Mesendoderm (in vitro differentiated cells): ENCODE data around the gene RASA2.

ENCODE experiments used
- DNase-seq: peaks from one replicate; pipeline ENCODE4 v3.0.0; 2013
- H2AK5ac ChIP-seq: 2 replicates; pipeline ENCODE4 v1.6.1; 2013; ENCODE audit warnings: low read length, inconsistent platforms
- H2BK120ac ChIP-seq: 2 replicates; pipeline ENCODE4 v1.6.1; 2013; ENCODE audit warnings: low read depth, mild to moderate bottlenecking, low read length, moderate library complexity, mixed read lengths
- H2BK15ac ChIP-seq: replicated peaks from 2 replicates; pipeline ENCODE4 v1.6.1; 2013; ENCODE audit warnings: low read depth, mild to moderate bottlenecking, moderate library complexity
- H2BK5ac ChIP-seq: 2 replicates; pipeline ENCODE4 v1.6.1; 2013; ENCODE audit warnings: low read length, inconsistent platforms
- H3K18ac ChIP-seq: 2 replicates; pipeline ENCODE4 v1.6.1; 2013; ENCODE audit warnings: mild to moderate bottlenecking, low read length, mixed read lengths
- H3K23ac ChIP-seq: one replicate; pipeline ENCODE4 v1.6.1; 2013; ENCODE audit warnings: low read length
- H3K27ac ChIP-seq: 2 replicates; pipeline ENCODE4 v1.5.1; 2013; ENCODE audit warnings: low read depth, mild to moderate bottlenecking, inconsistent platforms, low read length, moderate library complexity
- H3K27me3 ChIP-seq: 2 replicates; pipeline ENCODE4 v1.6.1; 2013; ENCODE audit warnings: low read length, control low read depth, mild to moderate bottlenecking, inconsistent platforms; ENCODE audit not compliant: insufficient read depth, poor library complexity
- H3K36me3 ChIP-seq: 2 replicates; pipeline ENCODE4 v1.6.1; 2013; ENCODE audit warnings: low read length, inconsistent platforms; ENCODE audit not compliant: control insufficient read depth, insufficient read depth
- H3K4ac ChIP-seq: one replicate; pipeline ENCODE4 v1.6.1; 2013; ENCODE audit warnings: low read depth, mild to moderate bottlenecking, low read length, moderate library complexity
- H3K4me1 ChIP-seq: 2 replicates; pipeline ENCODE4 v1.6.1; 2013; ENCODE audit warnings: low read depth, low read length, inconsistent platforms; ENCODE audit not compliant: control insufficient read depth
- H3K4me2 ChIP-seq: 2 replicates; pipeline ENCODE4 v1.6.1; 2013; ENCODE audit warnings: low read length
- H3K4me3 ChIP-seq: 2 replicates; pipeline ENCODE4 v1.5.1; 2013; ENCODE audit warnings: mild to moderate bottlenecking, low read length
- H3K56ac ChIP-seq: one replicate; pipeline ENCODE4 v1.6.1; 2013; ENCODE audit warnings: low read length
- H3K79me1 ChIP-seq: 2 replicates; pipeline ENCODE4 v1.6.1; 2013; ENCODE audit warnings: low read length, inconsistent platforms
- H3K79me2 ChIP-seq: 2 replicates; pipeline ENCODE4 v1.6.1; 2013; ENCODE audit warnings: mild to moderate bottlenecking, low read length; ENCODE audit not compliant: control insufficient read depth, insufficient read depth
- H3K9ac ChIP-seq: 2 replicates; pipeline ENCODE4 v1.6.1; 2013; ENCODE audit warnings: low read length, inconsistent platforms
- H4K5ac ChIP-seq: one replicate; pipeline ENCODE4 v1.6.1; 2013; ENCODE audit warnings: low read length
- H4K8ac ChIP-seq: one replicate; pipeline ENCODE4 v1.6.1; 2013; ENCODE audit warnings: low read depth, mild to moderate bottlenecking, control low read depth, low read length, moderate library complexity
- WGBS: extraction: QIAGEN DNeasy Blood & Tissue Kit; methylation state at CpG from one replicate; pipeline ENCODE4 v1.1.7; 2013; ENCODE audit warnings: low lambda C conversion rate, missing lambda C conversion rate; ENCODE audit not compliant: insufficient coverage; ENCODE audit errors: extremely low coverage; 5-methylcytosine and 5-hydroxymethylcytosine counted together

RASA2 gene

DNA sequence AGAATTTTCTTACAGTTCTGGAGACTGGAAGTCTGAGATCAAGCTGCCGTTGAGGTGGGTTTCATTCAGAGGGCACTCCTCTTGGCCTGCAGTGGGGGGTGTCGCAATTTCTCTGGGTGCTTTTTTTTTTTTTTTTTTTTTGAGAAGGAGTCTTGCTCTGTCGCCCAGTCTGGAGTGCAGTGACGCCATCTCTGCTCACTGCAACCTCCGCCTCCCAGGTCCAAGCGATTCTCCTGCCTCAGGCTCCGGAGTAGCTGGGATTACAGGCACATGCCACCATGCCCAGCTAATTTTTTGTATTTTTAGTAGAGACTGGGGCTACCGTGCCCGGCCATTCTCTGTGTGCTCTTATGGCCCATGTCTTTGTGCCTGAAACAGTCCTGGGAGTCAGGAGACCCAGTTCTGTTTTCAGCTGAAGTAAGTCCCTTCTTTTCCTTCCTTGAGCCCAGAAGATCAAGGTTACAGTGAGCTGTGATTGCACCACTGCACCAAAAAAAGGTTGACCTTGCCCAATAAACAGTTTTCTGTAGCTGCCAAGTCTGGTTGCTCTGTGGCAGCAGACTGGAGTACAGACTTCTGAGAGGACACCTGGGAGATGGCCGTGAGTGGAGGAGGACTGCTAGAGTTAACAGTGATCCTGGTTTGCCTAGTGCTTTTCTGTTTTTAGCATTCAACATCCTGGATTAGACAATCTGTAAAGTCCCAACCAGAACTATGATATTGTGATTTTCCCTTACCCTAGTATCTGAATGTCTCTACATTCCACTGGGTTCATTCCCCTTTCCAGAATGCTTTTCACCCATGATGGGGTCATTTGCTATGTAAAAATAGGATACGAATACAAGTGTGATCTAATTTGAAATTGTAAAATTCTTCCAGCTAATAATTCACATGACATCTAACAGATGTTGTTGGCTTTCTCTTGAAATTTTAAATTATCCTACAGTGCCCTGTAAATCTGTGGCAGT, 174.7 kb downstream of the RASA2 start:
- Histone ChIP-seq H3K9ac (no peak overlapping the region), H3K79me1 (no peaks in the 10 kb centered on the region), H3K27me3 (no peaks in the 10 kb centered on the region), H3K4me2 (no peak overlapping the region), H4K8ac (no peak overlapping the region), H3K36me3 (no peaks in the 10 kb centered on the region), H2AK5ac (no peak overlapping the region), H3K4ac (no peak overlapping the region), H2BK120ac (no peak overlapping the region), H3K56ac (peak overlapping the region; percentile 22), H4K5ac (no peak overlapping the region), H3K4me1 (peaks cover 7% of the 10 kb centered on the region), H3K23ac (peak overlapping the region; percentile 26), H3K18ac (no peak overlapping the region), H2BK5ac (no peak overlapping the region), H3K27ac (no peak overlapping the region), H2BK15ac (no peak overlapping the region), H3K4me3 (no peak overlapping the region), H3K79me2 (no peaks in the 10 kb centered on the region)
- no CpG with 5 or more reads among the region's 11 CpGs for WGBS
- no peak for DNase-seq

- no peak overlapping the region for H3K18ac ChIP-seq
- H2AK5ac ChIP-seq: no peak overlapping the region
- no peak overlapping the region for H2BK15ac ChIP-seq
- no peaks in the 10 kb centered on the region for H3K79me1 ChIP-seq
- H3K4me3 ChIP-seq: no peak overlapping the region
- no peaks in the 10 kb centered on the region for H3K27me3 ChIP-seq
- no peak overlapping the region for H4K8ac ChIP-seq
- H3K4me1 ChIP-seq: peaks cover 7% of the 10 kb centered on the region
- no CpG with 5 or more reads among the region's 8 CpGs for WGBS
- no peak overlapping the region for H2BK120ac ChIP-seq
- H2BK5ac ChIP-seq: no peak overlapping the region
- H3K9ac ChIP-seq: no peak overlapping the region
- H3K36me3 ChIP-seq: no peaks in the 10 kb centered on the region
- H4K5ac ChIP-seq: no peak overlapping the region
- DNase-seq: peak; percentile 42
- no peak overlapping the region for H3K4ac ChIP-seq
- no peak overlapping the region for H3K27ac ChIP-seq
- no peak overlapping the region for H3K4me2 ChIP-seq
- no peak overlapping the region for H3K23ac ChIP-seq
- H3K79me2 ChIP-seq: no peaks in the 10 kb centered on the region
- H3K56ac ChIP-seq: no peak overlapping the region
Measured at GRCh38 chr3:141663993-141664392, 177.2 kb downstream of the RASA2 start.
